ENCODE results near the gene ACOXL.
A peak's percentile ranks its signal among the peaks of the same experiment; 100 is the strongest.
"Not testable (repeated sequence)": the region's sequence is repeated elsewhere in the genome, so short reads cannot be mapped to it uniquely, and the experiment has no call there.

Gene ACOXL

GRCh38 chr2:110732422-110733413 lies at the start of gene ACOXL:
Gene ACOXL (plus strand): TSS chr2:110732573. CDS start chr2:110768390, 35,817 bp downstream.
- H3K4me3 ChIP-seq (ENCODE audit: low read depth, low read length): peak within 1 kb of the TSS; percentile 6
- no peak for DNase-seq (ENCODE audit: low read depth)
- TF ChIP-seq, protein P1, sequence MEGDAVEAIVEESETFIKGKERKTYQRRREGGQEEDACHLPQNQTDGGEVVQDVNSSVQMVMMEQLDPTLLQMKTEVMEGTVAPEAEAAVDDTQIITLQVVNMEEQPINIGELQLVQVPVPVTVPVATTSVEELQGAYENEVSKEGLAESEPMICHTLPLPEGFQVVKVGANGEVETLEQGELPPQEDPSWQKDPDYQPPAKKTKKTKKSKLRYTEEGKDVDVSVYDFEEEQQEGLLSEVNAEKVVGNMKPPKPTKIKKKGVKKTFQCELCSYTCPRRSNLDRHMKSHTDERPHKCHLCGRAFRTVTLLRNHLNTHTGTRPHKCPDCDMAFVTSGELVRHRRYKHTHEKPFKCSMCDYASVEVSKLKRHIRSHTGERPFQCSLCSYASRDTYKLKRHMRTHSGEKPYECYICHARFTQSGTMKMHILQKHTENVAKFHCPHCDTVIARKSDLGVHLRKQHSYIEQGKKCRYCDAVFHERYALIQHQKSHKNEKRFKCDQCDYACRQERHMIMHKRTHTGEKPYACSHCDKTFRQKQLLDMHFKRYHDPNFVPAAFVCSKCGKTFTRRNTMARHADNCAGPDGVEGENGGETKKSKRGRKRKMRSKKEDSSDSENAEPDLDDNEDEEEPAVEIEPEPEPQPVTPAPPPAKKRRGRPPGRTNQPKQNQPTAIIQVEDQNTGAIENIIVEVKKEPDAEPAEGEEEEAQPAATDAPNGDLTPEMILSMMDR (IDR thresholded peaks at IDR 0.05; ENCODE audit: low read depth, low read length, missing control alignments): no peak

DNA sequence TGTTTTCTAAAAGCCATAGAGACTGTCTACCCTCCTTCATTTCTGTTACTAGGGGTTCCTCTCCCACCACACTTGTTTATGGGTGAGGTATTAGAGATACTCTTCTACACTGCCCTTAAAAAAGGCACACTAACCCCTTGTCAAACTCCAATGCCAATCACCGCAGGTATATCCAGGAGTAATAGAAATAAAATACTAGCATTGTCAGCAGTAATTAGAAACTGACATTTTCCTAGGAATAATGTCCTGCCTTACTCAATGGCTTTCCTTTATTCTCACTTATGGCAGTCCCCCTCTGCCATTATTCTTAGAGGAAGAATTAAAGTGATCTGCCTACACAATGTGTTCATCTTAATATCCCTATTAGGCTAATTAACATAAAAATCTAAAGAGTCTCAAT lies 49.5 kb upstream of the ACOXL start:
- no peak overlapping the region for H3K4me3 ChIP-seq (ENCODE audit: low read depth, low read length)
- no peak for DNase-seq (ENCODE audit: low read depth)
- TF ChIP-seq, protein P1 (IDR thresholded peaks at IDR 0.05; ENCODE audit: low read depth, low read length, missing control alignments): no peak

GRCh38 chr2:110687775-110688484 lies 44.4 kb upstream of the ACOXL start:
- not testable (repeated sequence) for DNase-seq (ENCODE audit: low read depth); H3K4me3 ChIP-seq (ENCODE audit: low read depth, low read length)

- DNase-seq (ENCODE audit: low read depth): no peak
- no peak overlapping the region for H3K4me3 ChIP-seq (ENCODE audit: low read depth, low read length)
- TF ChIP-seq, protein P1 (IDR thresholded peaks at IDR 0.05; ENCODE audit: low read depth, low read length, missing control alignments): no peak
These were observed 43.7 kb upstream of the ACOXL start for GRCh38 chr2:110688594-110689091.

DNA sequence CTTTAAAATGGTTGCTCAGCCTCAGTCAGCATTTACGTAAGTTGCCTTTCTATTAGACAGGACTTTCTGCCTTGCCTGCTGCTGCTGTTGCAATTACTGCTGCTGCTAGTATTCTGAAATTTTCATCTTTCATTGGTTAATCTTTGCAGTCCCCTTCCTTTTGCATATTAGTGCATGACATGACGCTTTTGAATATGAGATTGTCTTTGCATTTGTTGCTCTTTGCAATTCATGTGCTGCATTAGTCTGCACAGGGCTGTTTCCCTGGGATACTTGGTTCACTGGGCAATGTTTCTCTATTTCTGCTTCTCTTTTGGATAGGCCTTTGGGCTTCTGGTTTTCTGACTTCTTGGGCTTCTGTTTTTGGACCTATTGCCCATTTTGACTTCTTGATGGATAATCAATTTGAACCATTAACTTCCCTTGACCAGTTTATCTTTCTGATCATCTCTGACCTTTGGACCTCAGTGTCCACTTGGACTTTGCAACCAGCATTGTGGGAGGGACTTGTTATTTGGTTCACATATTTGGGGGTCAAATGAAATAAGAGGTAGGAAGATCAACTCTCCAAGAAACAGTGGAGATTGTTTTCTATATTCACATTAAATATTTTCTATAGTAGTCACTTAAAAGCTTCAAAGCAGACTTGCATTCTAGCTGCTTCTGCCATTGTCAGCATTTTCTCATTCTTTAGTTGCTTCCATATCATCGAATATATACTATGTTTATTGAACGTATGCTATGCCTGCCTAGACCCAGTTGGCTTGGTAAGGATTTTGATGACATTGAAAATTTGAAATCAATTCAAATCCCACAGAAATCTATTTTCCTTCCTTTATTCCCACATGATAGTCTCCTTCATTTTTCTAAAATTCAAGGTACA lies 42.0 kb upstream of the ACOXL start:
- no peak for DNase-seq (ENCODE audit: low read depth)
- H3K4me3 ChIP-seq (ENCODE audit: low read depth, low read length): no peak overlapping the region
- TF ChIP-seq, protein P1 (IDR thresholded peaks at IDR 0.05; ENCODE audit: low read depth, low read length, missing control alignments): no peak

GRCh38 chr2:110691612-110692258 lies 40.6 kb upstream of the ACOXL start:
- TF ChIP-seq, protein P1 (IDR thresholded peaks at IDR 0.05; ENCODE audit: low read depth, low read length, missing control alignments): no peak
- H3K4me3 ChIP-seq (ENCODE audit: low read depth, low read length): no peak overlapping the region
- DNase-seq (ENCODE audit: low read depth): no peak

- not testable (repeated sequence) for DNase-seq (ENCODE audit: low read depth); H3K4me3 ChIP-seq (ENCODE audit: low read depth, low read length)
These were observed 37.1 kb upstream of the ACOXL start for GRCh38 chr2:110695146-110695898.

- DNase-seq (ENCODE audit: low read depth): not testable (repeated sequence)
These were observed 34.1 kb upstream of the ACOXL start for GRCh38 chr2:110698253-110698652.

More at GRCh38 chr2:110698253-110698652, 34.1 kb upstream of the ACOXL start:
- not testable (repeated sequence) for H3K4me3 ChIP-seq (ENCODE audit: low read depth, low read length)
